Hematopoietic multipotent progenitor cell treated with erythropoietin and hydrocortisone succinate and interleukin-3 and kit ligand, for 4 days (in vitro differentiated cells): ENCODE data around the gene MCM3AP.
A peak's percentile ranks its signal among the peaks of the same experiment; 100 is the strongest.
"Not testable (repeated sequence)": the region's sequence is repeated elsewhere in the genome, so short reads cannot be mapped to it uniquely, and the experiment has no call there.

Source experiments
- DNase-seq: peaks from one replicate; pipeline ENCODE4 v3.0.0-alpha.2; 2015

MCM3AP gene

DNA sequence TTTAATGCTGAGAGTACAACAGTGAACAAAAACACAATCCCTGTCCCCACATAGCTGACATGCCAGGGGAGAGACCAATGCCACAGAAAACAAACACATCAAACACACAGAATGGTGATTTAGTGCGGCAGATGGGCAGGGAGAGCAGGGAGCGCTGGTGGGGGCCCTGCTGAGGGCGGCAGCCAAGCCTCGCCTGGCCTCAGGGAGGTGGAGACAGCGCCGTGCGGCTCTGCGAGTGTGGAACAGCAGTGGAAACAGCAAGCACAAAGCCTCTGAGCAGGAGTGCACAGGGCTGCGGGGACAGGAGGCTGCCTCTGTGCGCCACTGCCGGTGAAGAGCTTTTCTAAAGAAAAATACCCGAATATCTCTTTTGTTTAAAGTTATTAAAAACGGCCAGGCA lies 17.0 kb downstream of the MCM3AP start:
- no peak for DNase-seq

DNA sequence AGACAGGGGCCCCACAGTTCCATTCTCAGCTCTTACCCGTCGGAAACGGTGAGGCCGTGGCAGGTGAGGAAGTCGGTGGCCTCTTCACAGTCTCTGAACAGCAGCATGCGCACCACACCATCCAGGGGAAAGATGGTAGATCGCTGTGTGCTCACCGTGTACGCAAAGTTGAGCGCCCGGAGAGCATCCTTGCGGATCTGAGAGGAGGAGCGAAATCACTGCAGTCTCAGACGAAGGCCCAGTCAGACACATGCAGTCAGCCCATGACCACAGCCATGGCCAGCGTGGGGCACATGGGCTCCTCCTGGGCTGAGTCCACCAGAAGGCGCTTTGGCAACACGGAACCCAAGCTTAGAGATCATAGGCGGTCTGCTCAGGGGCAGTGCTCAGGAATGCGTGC lies 18.5 kb downstream of the MCM3AP start:
- no peak for DNase-seq

DNA sequence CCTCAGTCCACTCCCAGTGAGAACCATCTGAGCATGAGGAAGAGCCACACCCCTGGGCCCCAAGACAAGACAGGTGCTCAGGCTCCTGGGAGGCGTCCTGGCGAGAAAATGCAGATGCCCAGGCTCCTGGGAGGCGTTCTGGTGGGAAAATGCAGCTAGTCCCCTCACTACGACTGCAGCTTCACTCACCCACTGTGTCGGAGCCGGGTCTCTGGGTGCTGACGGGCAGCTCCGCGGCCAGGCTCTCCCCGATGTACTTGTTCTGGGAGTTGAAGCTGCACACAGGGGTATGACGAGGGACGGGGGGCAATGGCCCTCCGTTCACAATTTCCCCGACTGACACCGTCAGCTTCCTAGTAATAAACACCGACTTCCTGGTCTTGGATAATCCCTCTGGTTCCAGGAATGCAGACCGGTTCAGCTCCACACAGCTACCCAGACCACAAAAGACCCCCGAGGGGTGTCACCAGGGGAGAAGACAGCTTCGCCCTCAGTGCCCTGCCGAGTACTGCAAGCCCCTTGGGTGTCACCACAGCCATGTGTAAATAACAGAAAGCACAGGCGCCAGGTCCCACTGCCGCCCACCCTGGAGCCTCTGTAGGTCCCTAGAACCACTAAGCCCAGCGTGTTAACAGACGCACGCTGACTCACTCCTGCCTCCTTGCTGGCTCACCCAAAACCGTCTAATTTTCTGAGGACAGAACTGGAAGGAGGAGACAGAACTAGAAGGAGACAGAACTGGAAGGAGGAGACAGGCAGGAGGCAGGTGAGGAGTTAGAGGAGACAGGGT lies 19.5 kb downstream of the MCM3AP start:
- no peak for DNase-seq

DNA sequence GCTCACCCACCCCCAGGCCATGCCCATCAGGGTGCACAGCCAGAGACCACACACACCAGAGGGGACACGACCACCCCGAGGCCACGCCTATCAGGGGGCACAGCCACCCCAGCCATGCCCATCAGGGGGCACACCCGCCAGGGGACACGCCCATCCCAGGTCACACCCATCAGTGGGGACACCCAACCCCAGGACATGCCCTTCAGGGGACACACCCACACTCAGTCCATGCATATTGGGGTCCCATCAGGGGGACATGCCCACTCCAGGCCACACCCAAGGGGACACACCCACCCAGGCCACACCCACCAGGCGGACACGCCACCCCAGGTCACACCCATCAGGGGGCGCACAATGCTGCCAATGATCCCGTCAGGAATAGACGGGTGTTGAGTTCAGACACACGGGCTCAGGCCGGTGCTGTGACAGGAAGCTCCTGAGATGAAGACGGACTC lies 20.7 kb downstream of the MCM3AP start:
- peak; percentile 54 for DNase-seq

GRCh38 chr21:46264046-46264689 lies 21.2 kb downstream of the MCM3AP start:
- DNase-seq = no peak

- DNase-seq = no peak
Observed at GRCh38 chr21:46256501-46256994, 28.9 kb downstream of the MCM3AP start.

DNA sequence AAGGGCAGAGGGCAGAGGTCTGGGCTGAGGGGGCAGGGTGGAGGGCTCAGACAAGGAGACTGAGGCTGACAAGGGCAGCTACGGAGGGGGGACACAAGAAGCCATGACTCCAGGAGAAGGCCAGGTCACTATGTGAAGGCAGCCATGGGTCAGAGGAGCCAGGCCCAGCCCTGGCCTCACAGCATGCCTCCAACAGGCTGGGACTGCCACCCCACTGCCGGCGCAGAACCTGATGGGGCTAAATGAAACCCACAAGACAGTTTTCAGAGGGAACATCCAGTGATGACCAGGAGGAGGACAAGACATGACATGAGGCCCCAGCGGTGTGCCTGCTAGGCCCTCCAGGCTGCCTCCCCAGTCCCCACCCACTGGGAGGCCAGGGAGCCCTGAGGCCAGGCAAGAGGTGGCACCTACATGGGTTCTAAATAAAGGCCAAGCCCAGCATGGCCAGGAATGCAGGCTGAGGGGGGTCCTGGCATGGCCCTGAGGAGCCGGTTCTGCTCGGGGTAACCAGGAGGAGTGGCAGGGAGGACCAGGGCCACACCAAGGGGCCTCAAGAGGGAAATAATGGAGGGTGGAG lies 29.6 kb downstream of the MCM3AP start:
- no peak for DNase-seq

DNA sequence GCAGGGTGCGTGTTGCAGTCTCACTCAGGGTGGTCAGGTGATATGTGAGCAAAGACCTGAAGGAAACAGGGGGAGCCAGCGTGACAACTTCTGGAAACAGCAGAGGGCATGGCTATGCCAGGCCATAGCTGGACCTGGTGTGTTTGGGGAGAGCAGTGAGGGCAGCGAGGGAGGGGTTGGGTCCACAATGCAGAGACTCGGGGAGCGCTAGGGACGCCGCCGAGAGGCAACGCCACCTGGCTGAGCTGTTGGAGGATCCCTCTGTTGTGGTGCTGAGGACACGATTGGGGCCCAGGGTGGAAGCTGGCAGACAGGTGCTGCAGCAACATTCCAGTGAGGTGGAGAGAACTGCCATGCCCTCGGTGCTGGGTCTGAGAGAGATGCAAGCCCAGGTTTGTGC lies 30.2 kb downstream of the MCM3AP start:
- DNase-seq = no peak

DNA sequence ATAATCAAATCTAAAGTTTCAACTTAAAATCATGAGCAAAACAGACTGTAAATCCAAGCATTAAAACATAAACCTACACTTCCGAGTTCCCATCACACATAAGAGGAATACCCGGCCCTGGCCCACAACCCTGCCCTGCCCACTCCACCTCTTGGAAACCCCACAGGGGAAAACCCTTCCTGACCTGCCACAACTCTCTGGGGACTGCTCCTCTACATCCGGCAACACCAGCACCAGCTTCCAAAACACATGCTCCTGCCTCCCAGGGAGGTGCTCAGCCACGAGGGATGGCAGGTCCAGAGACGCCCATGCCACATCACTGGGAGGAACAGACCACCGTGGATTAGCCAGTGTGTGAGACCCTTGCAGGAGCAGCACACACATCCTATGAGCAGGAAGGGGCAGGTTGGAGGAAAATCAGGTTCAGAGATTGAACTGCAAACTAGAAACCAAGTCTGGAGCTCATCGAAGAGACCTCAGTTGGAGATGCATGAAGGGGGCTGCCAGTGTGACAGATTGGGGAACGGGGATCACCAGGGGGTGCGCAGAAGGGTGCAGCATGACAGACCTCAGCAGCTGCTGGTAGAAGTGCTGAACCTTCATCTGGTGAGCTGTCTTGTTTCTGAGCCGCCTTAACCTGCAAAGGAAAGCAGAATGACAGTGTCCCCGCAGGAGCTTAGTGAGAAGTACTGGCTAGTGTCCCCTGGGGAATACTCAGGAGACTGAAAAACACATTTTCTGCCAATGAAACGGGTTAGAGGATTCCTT lies 31.0 kb downstream of the MCM3AP start:
- DNase-seq = no peak

GRCh38 chr21:46253610-46254124 lies 31.7 kb downstream of the MCM3AP start:
- DNase-seq = peak; percentile 92

DNA sequence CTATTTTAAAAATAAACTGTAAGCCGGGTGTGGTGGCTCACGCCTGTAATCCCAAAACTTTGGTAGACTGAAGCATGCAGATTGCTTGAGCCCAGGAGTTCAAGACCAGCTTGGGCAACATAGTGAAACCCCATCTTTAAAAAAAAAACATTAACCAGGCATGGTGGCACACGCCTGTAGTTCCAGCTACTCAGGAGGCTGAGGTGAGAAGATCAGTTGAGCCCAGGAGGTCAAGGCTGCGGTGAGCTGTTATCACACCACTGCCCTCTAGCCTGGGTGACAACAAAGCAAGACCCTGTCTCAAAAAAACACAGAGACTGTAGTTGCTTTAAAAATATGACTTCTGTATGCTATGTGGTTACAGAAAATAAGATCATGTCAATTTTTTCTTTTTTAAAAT lies 32.6 kb downstream of the MCM3AP start:
- no peak for DNase-seq

- no peak for DNase-seq
Observed at GRCh38 chr21:46250146-46250725, 35.2 kb downstream of the MCM3AP start.

- no peak for DNase-seq
Observed at GRCh38 chr21:46248827-46249226, 36.6 kb downstream of the MCM3AP start.

DNA sequence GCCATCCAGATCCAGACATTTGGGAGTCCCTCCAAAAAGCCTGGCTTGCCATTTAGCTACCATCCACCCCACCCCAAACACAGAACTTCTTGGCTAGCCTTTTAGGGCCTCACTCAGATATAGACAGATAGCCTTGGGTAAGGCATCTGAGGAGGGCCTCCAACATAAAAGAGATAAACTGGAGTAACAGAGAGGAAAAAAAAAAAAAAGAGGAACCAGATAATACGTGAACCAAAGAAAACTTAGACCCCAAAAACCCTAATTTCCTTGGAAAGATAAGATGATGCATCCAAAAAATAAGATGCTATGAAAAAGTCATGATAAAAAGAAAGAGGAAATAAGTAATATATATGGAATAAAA lies 37.0 kb downstream of the MCM3AP start:
- DNase-seq = peak; percentile 63

DNA sequence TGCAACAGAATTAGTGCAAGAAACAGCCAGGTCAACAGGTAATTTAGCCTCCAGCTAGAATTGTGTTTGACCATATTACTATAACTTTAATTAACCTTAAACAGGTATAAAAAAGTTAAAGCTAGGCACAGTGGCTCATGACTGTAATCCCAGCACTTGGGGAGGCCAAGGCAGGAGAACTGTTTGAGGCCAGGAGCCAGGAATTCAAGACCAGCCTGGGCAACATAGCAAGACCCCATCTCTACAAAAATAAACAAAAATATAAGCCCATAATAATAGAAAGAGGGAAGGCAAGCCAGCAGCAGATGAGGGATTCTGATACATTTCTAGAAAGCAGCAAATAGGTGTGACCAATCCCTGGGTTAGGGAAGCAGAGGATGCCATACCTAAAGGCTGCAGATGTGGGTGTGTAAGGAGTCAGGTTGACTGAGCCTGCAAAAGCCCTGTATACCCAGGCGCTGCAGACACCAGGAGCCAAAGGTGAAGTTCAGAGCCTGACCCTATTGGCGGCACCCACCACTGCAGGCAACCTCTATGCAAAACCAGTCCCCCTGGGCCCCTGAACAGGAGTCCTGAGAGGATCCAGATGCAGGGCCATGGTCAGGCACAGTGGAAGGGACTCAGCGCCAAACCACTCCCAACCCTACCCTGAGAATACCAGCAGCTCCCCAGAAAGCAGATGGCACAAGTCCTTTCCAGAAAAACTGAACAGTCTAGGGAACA lies 37.6 kb downstream of the MCM3AP start:
- DNase-seq = no peak

DNA sequence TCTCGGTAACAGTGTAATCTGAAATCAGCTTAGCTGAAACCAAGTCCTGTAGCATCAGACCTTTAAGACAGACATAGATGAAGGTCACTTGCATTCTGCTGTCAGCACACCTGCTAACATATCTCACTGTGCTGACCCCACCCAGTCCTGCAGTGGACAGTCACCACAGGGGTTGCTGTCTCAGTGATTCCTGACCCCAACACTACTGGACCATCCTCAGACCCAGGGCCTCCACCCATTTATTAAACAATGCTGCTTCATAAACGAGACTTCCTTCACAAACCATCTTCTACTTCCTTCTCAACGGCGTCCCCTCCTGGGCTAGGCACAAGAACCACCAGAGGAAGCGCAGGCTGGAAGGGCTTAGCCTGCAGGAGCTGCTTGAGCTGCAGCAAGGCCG lies 39.1 kb downstream of the MCM3AP start:
- no peak for DNase-seq

GRCh38 chr21:46245213-46245915 lies 40.0 kb downstream of the MCM3AP start:
- no peak for DNase-seq

- no peak for DNase-seq
Observed at GRCh38 chr21:46244602-46245001, 40.8 kb downstream of the MCM3AP start.

DNA sequence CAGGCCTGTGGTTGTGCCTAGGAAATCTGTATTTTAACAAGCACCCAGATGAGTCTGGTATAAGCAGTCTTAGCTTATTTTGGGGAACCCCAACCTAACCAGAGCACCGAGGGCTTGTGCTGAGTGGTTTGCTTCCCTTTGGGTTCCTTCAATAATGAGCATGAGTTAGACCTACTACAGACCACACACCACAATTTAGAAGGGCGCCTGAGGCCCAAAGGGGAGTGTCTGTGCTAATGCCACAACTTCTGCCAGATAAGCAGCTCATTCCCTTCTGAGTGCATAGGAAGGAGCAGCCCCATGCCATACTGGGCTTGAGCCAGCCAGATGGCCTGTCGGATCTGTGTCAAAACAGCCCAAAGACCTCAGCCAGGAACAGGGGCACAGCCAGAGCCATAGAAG lies 41.5 kb downstream of the MCM3AP start:
- DNase-seq = peak; percentile 53

DNA sequence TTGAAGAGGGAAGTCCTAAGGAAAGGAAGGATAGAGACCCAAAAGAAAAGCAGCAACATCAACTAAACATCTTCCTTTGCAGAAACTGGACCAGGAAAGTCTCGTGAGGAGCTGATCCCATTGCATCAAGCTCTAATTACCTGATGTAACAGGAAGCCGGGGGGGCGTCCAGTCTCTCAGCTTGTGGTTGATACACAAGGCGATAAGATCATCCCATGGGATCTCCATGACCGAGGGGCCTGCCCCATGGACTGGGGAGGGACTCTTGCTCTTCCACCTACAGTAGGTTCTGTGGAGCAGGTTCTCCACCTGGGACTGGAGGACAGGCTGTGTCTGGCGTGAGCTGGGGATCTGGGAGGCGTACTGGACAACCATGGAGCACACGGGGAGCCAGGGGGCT lies 42.1 kb downstream of the MCM3AP start:
- DNase-seq = no peak

DNA sequence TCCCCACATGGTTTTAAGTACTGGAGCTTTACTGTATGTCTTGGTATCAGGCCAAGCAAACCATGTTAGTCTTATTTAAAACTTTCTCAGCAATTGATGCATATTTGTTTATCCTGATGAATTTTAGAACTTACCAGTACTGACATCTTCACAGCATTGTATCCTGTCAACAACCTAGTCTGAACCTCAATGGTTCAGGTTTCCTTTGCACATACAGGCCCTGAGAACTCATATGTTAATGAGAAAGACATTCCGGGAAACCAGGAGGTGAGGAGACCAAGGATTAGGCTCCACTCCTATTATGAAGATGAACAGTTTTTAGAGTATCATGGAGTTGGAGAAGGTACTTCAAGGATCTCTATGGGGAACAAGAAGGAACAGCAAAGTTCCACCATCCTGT lies 43.8 kb downstream of the MCM3AP start:
- not testable (repeated sequence) for DNase-seq
